Measurements from ENCODE around the gene MCFD2.
A peak's percentile ranks its signal among the peaks of the same experiment; 100 is the strongest.

Gene MCFD2

DNA sequence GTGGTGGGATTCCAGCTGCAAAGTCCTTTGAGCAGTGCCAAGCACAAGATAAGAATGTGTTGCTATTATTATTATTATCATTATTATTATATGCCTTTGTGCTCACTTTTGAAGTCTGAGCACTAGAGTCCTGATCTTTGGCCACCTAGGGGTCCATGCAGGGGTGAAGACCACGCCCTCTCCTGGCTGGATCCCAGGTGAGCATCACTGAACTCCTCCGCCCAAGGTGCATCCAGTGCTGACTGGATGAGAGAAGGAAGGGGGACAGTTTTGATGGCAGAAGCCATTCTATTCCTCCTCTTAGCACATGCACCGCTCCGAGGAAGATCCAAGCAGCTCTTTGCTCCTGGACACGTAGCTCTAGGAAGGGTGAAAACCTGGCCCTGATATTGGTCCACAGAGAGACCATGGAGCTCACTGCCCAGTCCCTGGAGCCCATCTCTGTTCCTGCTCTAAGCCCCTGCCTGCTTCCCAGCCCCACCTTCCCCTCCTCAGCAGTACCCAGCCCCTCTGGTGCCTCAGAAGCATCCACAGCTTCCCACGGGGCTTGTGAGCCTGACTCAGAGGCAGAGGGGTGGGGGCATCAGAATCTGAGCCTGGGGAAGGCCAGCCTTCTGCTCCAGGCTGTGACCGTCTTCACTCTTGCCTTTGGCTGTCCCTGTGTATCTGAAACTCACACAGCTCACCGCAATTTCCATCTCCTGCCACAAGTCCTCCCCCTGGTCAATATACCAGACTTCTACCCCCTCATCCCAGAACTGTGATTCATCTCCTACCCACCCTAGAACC is 45.4 kb downstream of the MCFD2 start:
- no peak overlapping the region for H3K27ac ChIP-seq (ENCODE audit: low read depth, low read length)
- no peak overlapping the region for H3K18ac ChIP-seq (ENCODE audit: low read length)
- no peak overlapping the region for H2BK5ac ChIP-seq (ENCODE audit: low read depth, low read length, poor library complexity)
- no peaks in the 10 kb centered on the region for H3K27me3 ChIP-seq (ENCODE audit: insufficient read depth, low read length)
- peak overlapping the region; percentile 59 for H2BK120ac ChIP-seq (ENCODE audit: insufficient read depth, low read length, poor library complexity)
- H3K36me3 ChIP-seq (ENCODE audit: control insufficient read depth in 1 of 2, insufficient read depth in 2 of 2, low read length in 2 of 2) = no peaks in the 10 kb centered on the region
- no peak overlapping the region for H4K8ac ChIP-seq (ENCODE audit: low read depth, low read length)
- no peak overlapping the region for H3K4ac ChIP-seq (ENCODE audit: low read depth, low read length)
- H2BK12ac ChIP-seq (ENCODE audit: low read length) = peak overlapping the region; percentile 41
- no peak overlapping the region for H3K14ac ChIP-seq (ENCODE audit: low read length)
- no peak overlapping the region for H3K4me3 ChIP-seq (ENCODE audit: low read depth, low read length)
- H4K12ac ChIP-seq (ENCODE audit: low read depth, low read length) = no peak overlapping the region
- H3K79me1 ChIP-seq (ENCODE audit: low read length) = peaks cover 23% of the 10 kb centered on the region
- peak overlapping the region; percentile 48 for H4K91ac ChIP-seq (ENCODE audit: low read depth, low read length)
- H3K4me2 ChIP-seq (ENCODE audit: low read length) = no peak overlapping the region
- no peak for DNase-seq
- H3K4me1 ChIP-seq (ENCODE audit: control insufficient read depth in 1 of 2, insufficient read depth in 2 of 2, low read length in 2 of 2) = peaks cover 16 to 22% of the 10 kb centered on the region in 2 experiments
- H3K23ac ChIP-seq (ENCODE audit: low read length) = no peak overlapping the region
- no CpG with 5 or more reads among the region's 8 CpGs for WGBS (ENCODE audit: extremely low coverage, insufficient coverage, insufficient read length)
- no peak overlapping the region for H3K9ac ChIP-seq (ENCODE audit: low read length)
- no peak overlapping the region for H2AFZ ChIP-seq (ENCODE audit: insufficient read depth, low read length, poor library complexity)
- peak overlapping the region; percentile 28 for H2AK5ac ChIP-seq (ENCODE audit: low read length)
- H3K79me2 ChIP-seq (ENCODE audit: control insufficient read depth, insufficient read depth, low read length, poor library complexity) = peaks cover 2% of the 10 kb centered on the region
- peaks cover 10% of the 10 kb centered on the region for H3K9me3 ChIP-seq (ENCODE audit: insufficient read depth, low read depth, low read length)

DNA sequence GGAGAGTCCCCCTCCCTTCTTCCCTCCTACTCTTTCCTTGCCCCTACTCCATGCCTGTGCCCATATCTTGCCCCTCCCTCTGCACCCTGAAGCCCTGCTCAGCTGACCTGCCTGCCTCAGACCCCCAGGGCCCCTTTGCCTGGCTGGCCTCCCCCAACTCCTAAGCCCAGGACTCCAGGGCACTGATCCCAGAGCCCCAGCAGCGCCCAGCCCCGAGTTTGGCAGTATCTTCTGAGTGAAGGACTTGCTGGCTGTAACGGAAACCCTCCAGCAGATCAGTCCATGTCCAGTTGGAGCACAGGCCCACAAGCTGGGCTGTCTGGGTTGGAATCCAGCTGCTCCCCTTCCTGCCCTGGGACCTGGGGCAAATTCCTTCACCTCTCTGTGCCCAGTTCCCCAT is 46.0 kb downstream of the MCFD2 start:
- H4K91ac ChIP-seq (ENCODE audit: low read depth, low read length) = peak overlapping the region; percentile 36
- peak overlapping the region; percentile 17 for H4K8ac ChIP-seq (ENCODE audit: low read depth, low read length)
- no CpG with 5 or more reads among the region's 3 CpGs for WGBS (ENCODE audit: extremely low coverage, insufficient coverage, insufficient read length)
- H3K4me2 ChIP-seq (ENCODE audit: low read length) = no peak overlapping the region
- no peak overlapping the region for H3K4me3 ChIP-seq (ENCODE audit: low read depth, low read length)
- no peak overlapping the region for H3K27ac ChIP-seq (ENCODE audit: low read depth, low read length)
- H3K4ac ChIP-seq (ENCODE audit: low read depth, low read length) = no peak overlapping the region
- H2BK5ac ChIP-seq (ENCODE audit: low read depth, low read length, poor library complexity) = no peak overlapping the region
- peaks cover 12% of the 10 kb centered on the region for H3K9me3 ChIP-seq (ENCODE audit: insufficient read depth, low read depth, low read length)
- no peak overlapping the region for H3K18ac ChIP-seq (ENCODE audit: low read length)
- no peak overlapping the region for H2AFZ ChIP-seq (ENCODE audit: insufficient read depth, low read length, poor library complexity)
- H3K4me1 ChIP-seq (ENCODE audit: control insufficient read depth in 1 of 2, insufficient read depth in 2 of 2, low read length in 2 of 2) = peaks cover 13 to 19% of the 10 kb centered on the region in 2 experiments
- no peak overlapping the region for H3K9ac ChIP-seq (ENCODE audit: low read length)
- peak overlapping the region; percentile 28 for H2AK5ac ChIP-seq (ENCODE audit: low read length)
- H2BK12ac ChIP-seq (ENCODE audit: low read length) = peak overlapping the region; percentile 33
- H4K12ac ChIP-seq (ENCODE audit: low read depth, low read length) = no peak overlapping the region
- no peak for DNase-seq
- peak overlapping the region; percentile 8 for H3K14ac ChIP-seq (ENCODE audit: low read length)
- peaks cover 20% of the 10 kb centered on the region for H3K79me1 ChIP-seq (ENCODE audit: low read length)
- H3K79me2 ChIP-seq (ENCODE audit: control insufficient read depth, insufficient read depth, low read length, poor library complexity) = peaks cover 2% of the 10 kb centered on the region
- no peaks in the 10 kb centered on the region for H3K36me3 ChIP-seq (ENCODE audit: control insufficient read depth in 1 of 2, insufficient read depth in 2 of 2, low read length in 2 of 2)
- H3K27me3 ChIP-seq (ENCODE audit: insufficient read depth, low read length) = no peaks in the 10 kb centered on the region
- H3K23ac ChIP-seq (ENCODE audit: low read length) = no peak overlapping the region
- H2BK120ac ChIP-seq (ENCODE audit: insufficient read depth, low read length, poor library complexity) = peak overlapping the region; percentile 14

DNA sequence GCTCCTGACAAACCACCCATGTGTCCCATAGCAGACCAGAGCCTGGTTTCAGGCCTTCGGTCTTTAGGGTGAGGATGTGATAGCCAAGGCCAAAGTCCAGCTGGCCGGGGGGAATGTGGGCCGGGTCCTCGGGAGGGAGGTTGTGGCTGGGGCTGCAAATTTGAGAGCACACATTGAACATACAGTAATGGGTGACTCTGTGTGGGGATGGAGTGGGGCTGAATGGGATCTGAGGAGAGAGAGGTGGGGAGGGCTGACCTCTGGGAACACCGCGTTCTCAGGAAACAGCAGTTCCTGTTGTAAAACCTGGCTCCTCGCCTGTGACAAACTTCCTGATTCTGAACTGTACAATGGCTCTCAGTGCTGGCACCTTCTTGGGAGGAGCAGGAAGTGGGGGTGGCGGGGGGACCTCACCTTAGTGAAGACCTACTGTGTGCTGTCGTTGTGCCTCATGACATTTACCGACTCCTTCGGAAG is 48.8 kb downstream of the MCFD2 start:
- H3K23ac ChIP-seq (ENCODE audit: low read length) = no peak overlapping the region
- H3K27ac ChIP-seq (ENCODE audit: low read depth, low read length) = no peak overlapping the region
- H3K9ac ChIP-seq (ENCODE audit: low read length) = peak overlapping the region; percentile 19
- peaks cover 5% of the 10 kb centered on the region for H3K79me1 ChIP-seq (ENCODE audit: low read length)
- H3K4me2 ChIP-seq (ENCODE audit: low read length) = no peak overlapping the region
- no peak overlapping the region for H4K12ac ChIP-seq (ENCODE audit: low read depth, low read length)
- WGBS (ENCODE audit: extremely low coverage, insufficient coverage, insufficient read length) = no CpG with 5 or more reads among the region's 11 CpGs
- H2AK5ac ChIP-seq (ENCODE audit: low read length) = peak overlapping the region; percentile 50
- H3K4me3 ChIP-seq (ENCODE audit: low read depth, low read length) = no peak overlapping the region
- peaks cover 15% of the 10 kb centered on the region for H3K9me3 ChIP-seq (ENCODE audit: insufficient read depth, low read depth, low read length)
- H4K8ac ChIP-seq (ENCODE audit: low read depth, low read length) = no peak overlapping the region
- H2BK5ac ChIP-seq (ENCODE audit: low read depth, low read length, poor library complexity) = no peak overlapping the region
- DNase-seq = no peak
- H4K91ac ChIP-seq (ENCODE audit: low read depth, low read length) = no peak overlapping the region
- H3K36me3 ChIP-seq (ENCODE audit: control insufficient read depth in 1 of 2, insufficient read depth in 2 of 2, low read length in 2 of 2) = no peaks in the 10 kb centered on the region
- no peaks in the 10 kb centered on the region for H3K27me3 ChIP-seq (ENCODE audit: insufficient read depth, low read length)
- no peak overlapping the region for H3K4ac ChIP-seq (ENCODE audit: low read depth, low read length)
- H3K4me1 ChIP-seq (ENCODE audit: control insufficient read depth in 1 of 2, insufficient read depth in 2 of 2, low read length in 2 of 2) = no peaks in the 10 kb centered on the region
- H2AFZ ChIP-seq (ENCODE audit: insufficient read depth, low read length, poor library complexity) = no peak overlapping the region
- no peak overlapping the region for H3K18ac ChIP-seq (ENCODE audit: low read length)
- H3K79me2 ChIP-seq (ENCODE audit: control insufficient read depth, insufficient read depth, low read length, poor library complexity) = no peaks in the 10 kb centered on the region
- no peak overlapping the region for H2BK120ac ChIP-seq (ENCODE audit: insufficient read depth, low read length, poor library complexity)
- no peak overlapping the region for H3K14ac ChIP-seq (ENCODE audit: low read length)
- no peak overlapping the region for H2BK12ac ChIP-seq (ENCODE audit: low read length)

DNA sequence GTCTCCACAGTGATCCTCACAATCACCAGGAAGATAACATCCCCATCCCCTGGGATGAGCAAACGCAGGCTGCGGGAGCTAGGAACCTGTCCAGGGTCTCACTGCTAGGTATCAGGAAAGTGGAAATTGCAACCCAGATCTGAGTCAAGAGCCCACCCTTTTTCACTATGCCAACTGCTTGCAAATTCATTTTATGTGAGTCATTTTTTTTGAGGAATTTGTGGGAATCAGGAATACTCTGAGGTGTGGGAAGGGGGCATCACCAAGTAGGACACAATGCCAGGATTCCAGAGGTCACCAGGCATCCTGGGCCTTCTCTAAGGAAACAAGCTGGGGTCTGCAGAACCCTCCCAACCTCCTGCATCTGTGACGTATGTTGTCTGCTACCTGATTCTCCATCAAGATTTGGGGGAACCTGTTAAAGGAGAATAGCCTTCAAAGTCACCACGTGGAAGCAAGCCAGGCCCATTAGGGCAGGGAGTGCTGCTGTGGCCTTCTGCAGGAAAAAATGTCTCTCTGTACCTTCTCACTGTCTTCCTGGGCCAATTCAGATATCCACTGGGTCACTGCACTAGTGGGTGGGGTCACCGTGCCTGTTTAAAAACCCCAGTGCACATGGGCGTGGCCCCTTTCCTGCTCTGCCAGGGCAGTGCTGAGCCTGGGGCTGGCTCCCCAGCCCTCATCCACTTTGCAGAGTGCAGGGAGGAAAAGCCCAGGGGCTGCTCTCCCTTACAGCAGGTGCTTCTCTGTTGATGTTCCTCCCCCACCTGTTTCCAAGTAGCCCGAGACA is 50.2 kb downstream of the MCFD2 start:
- Histone ChIP-seq H3K9me3 (ENCODE audit: insufficient read depth, low read depth, low read length) (peaks cover 15% of the 10 kb centered on the region), H2BK120ac (ENCODE audit: insufficient read depth, low read length, poor library complexity) (no peak overlapping the region), H3K4ac (ENCODE audit: low read depth, low read length) (no peak overlapping the region), H3K9ac (ENCODE audit: low read length) (no peak overlapping the region), H3K18ac (ENCODE audit: low read length) (no peak overlapping the region), H3K36me3 (ENCODE audit: control insufficient read depth in 1 of 2, insufficient read depth in 2 of 2, low read length in 2 of 2) (no peaks in the 10 kb centered on the region), H4K8ac (ENCODE audit: low read depth, low read length) (no peak overlapping the region), H3K14ac (ENCODE audit: low read length) (no peak overlapping the region), H3K27me3 (ENCODE audit: insufficient read depth, low read length) (no peaks in the 10 kb centered on the region), H2AK5ac (ENCODE audit: low read length) (no peak overlapping the region), H2BK5ac (ENCODE audit: low read depth, low read length, poor library complexity) (no peak overlapping the region), H2BK12ac (ENCODE audit: low read length) (no peak overlapping the region), H3K4me1 (ENCODE audit: control insufficient read depth in 1 of 2, insufficient read depth in 2 of 2, low read length in 2 of 2) (no peaks in the 10 kb centered on the region), H3K4me2 (ENCODE audit: low read length) (no peak overlapping the region), H4K12ac (ENCODE audit: low read depth, low read length) (no peak overlapping the region), H3K79me2 (ENCODE audit: control insufficient read depth, insufficient read depth, low read length, poor library complexity) (no peaks in the 10 kb centered on the region), H2AFZ (ENCODE audit: insufficient read depth, low read length, poor library complexity) (no peak overlapping the region), H3K4me3 (ENCODE audit: low read depth, low read length) (no peak overlapping the region), H3K23ac (ENCODE audit: low read length) (no peak overlapping the region), H3K79me1 (ENCODE audit: low read length) (peaks cover 4% of the 10 kb centered on the region), H3K27ac (ENCODE audit: low read depth, low read length) (no peak overlapping the region), H4K91ac (ENCODE audit: low read depth, low read length) (no peak overlapping the region)
- no CpG with 5 or more reads among the region's 7 CpGs for WGBS (ENCODE audit: extremely low coverage, insufficient coverage, insufficient read length)
- no peak for DNase-seq

Data from trophoblast cell (in vitro differentiated cells and primary cell).